ENCODE data around the gene LZTS2. TPM values are rescaled to one million over a fixed set of nuclear protein-coding genes. Genes with fewer than 3 reads are reported as not detected.

Gene LZTS2
- total and polyA plus RNA-seq, 2 experiments from 2014 or later, result 27.6 to 88.3 TPM

GRCh38 chr10:101016814-101017213, 17.2 kb downstream of the LZTS2 start:
- Histone ChIP-seq H3K4me3 (no peak overlapping the region), H2AFZ (no peak overlapping the region), H3K27ac (ENCODE audit: low read depth) (no peak overlapping the region), H3K9me2 (ENCODE audit: insufficient read depth) (no peaks in the 10 kb centered on the region), H4K20me1 (replicated peaks; ENCODE audit: insufficient read depth) (no peaks in the 10 kb centered on the region), H3K79me2 (replicated peaks; ENCODE audit: insufficient read depth) (no peaks in the 10 kb centered on the region), H3K4me2 (no peak overlapping the region), H3K27me3 (ENCODE audit: insufficient read depth) (peaks cover 61% of the 10 kb centered on the region), H3K36me3 (ENCODE audit: insufficient read depth) (no peaks in the 10 kb centered on the region), H3K4me1 (ENCODE audit: insufficient read depth) (peaks cover 19% of the 10 kb centered on the region; the same call in 1 of the 2 replicates), H3F3A (replicated peaks; ENCODE audit: low read depth) (no peaks in the 10 kb centered on the region)
- Mint-ChIP-seq H3K9me3 (no peaks in the 10 kb centered on the region; the same call in 2 of the 3 replicates), H3K27ac (no peak overlapping the region), H3K4me3 (no peak overlapping the region; the same call in 2 of the 3 replicates), H3K36me3 (ENCODE audit: low read depth) (no peaks in the 10 kb centered on the region; the same call in 2 of the 3 replicates), H3K4me1 (peaks cover 19% of the 10 kb centered on the region), H3K27me3 (ENCODE audit: insufficient read depth, low read depth, poor library complexity) (peaks cover 62% of the 10 kb centered on the region)
- no peak for TF ChIP-seq NANOG (IDR thresholded peaks at IDR 0.05; ENCODE audit: borderline replicate concordance)
- TF ChIP-seq ZNF462 (CRISPR knock-in tag; IDR thresholded peaks at IDR 0.05), result no peak
- TF ChIP-seq ZNF331 (CRISPR knock-in tag; IDR thresholded peaks at IDR 0.05; ENCODE audit: low read depth), result no peak
- TF ChIP-seq EZH2 (IDR thresholded peaks at IDR 0.05; ENCODE audit: low read depth, unreplicated experiment), result no peak
- no peak for TF ChIP-seq POLR2AphosphoS5 (IDR thresholded peaks at IDR 0.05; ENCODE audit: low read depth)
- TF ChIP-seq CREB1 (CRISPR knock-in tag; IDR thresholded peaks at IDR 0.05; ENCODE audit: low read depth), result no peak
- ATAC-seq (no peak), DNase-seq (ENCODE audit: low spot score) (no peak)

GRCh38 chr10:101018118-101018599, 18.6 kb downstream of the LZTS2 start:
- Mint-ChIP-seq H3K4me3 (peak overlapping the region; percentile 69), H3K9me3 (no peaks in the 10 kb centered on the region; the same call in 2 of the 3 replicates), H3K27ac (no peak overlapping the region), H3K36me3 (ENCODE audit: low read depth) (no peaks in the 10 kb centered on the region; the same call in 2 of the 3 replicates), H3K27me3 (ENCODE audit: insufficient read depth, low read depth, poor library complexity) (peaks cover 60% of the 10 kb centered on the region), H3K4me1 (peaks cover 12% of the 10 kb centered on the region)
- Histone ChIP-seq H3K27ac (ENCODE audit: low read depth) (no peak overlapping the region), H3F3A (replicated peaks; ENCODE audit: low read depth) (no peaks in the 10 kb centered on the region), H3K4me3 (peak overlapping the region; percentile 66), H3K4me2 (peak overlapping the region; percentile 83), H3K36me3 (ENCODE audit: insufficient read depth) (no peaks in the 10 kb centered on the region), H3K9me2 (ENCODE audit: insufficient read depth) (no peaks in the 10 kb centered on the region), H3K4me1 (ENCODE audit: insufficient read depth) (peaks cover 13% of the 10 kb centered on the region; the same call in 1 of the 2 replicates), H2AFZ (peak overlapping the region; percentile 95), H4K20me1 (replicated peaks; ENCODE audit: insufficient read depth) (no peaks in the 10 kb centered on the region), H3K27me3 (ENCODE audit: insufficient read depth) (peaks cover 61% of the 10 kb centered on the region), H3K79me2 (replicated peaks; ENCODE audit: insufficient read depth) (no peaks in the 10 kb centered on the region)
- DNase-seq (ENCODE audit: low spot score) (peak; percentile 86), ATAC-seq (peak; percentile 58)
- no peak for TF ChIP-seq REST (IDR thresholded peaks at IDR 0.05; ENCODE audit: unreplicated experiment)
- no peak for TF ChIP-seq CTCF (conservative IDR thresholded peaks at IDR 0.05; ENCODE audit: low read depth in 2 of 2)
- TF ChIP-seq ZNF114 (CRISPR knock-in tag; IDR thresholded peaks at IDR 0.05), result no peak
- TF ChIP-seq ZNF331 (CRISPR knock-in tag; IDR thresholded peaks at IDR 0.05; ENCODE audit: low read depth), result no peak
- no peak for TF ChIP-seq JUNB (IDR thresholded peaks at IDR 0.05; ENCODE audit: unreplicated experiment)
- no peak for TF ChIP-seq CREB1 (CRISPR knock-in tag; IDR thresholded peaks at IDR 0.05; ENCODE audit: low read depth)
